Measurements from ENCODE around the gene ATG4B. TPM values are rescaled to one million over a fixed set of nuclear protein-coding genes. Genes with fewer than 3 reads are reported as not detected.

Gene ATG4B
- total RNA-seq, 2 experiments from 2014 or later, result 86.5 to 89.4 TPM

GRCh38 chr2:241615522-241616052, 21.9 kb upstream of the ATG4B start:
- POLR2A ChIA-PET, result no interaction called here
- ATAC-seq (ENCODE audit: poor library complexity) (no peak), DNase-seq (no peak)
- CTCF ChIA-PET, result no interaction called here
- Mint-ChIP-seq H3K4me1 (ENCODE audit: low read depth) (peaks cover 40% of the 10 kb centered on the region), H3K4me3 (peak overlapping the region; percentile 63), H3K9me3 (no peaks in the 10 kb centered on the region), H3K27me3 (no peaks in the 10 kb centered on the region), H3K36me3 (ENCODE audit: low read depth) (peaks cover 10% of the 10 kb centered on the region), H3K27ac (peak overlapping the region; percentile 75)
- H3K36me3 ChIP-seq (ENCODE audit: insufficient read depth, low read length), result no peaks in the 10 kb centered on the region
- intact Hi-C loops (cut with DNase I, micrococcal nuclease), result loop anchor here (5.0 to 10.0 kb wide), 5 partner anchors 111 to 1051 kb away; partner anchors contain the start of genes D2HGDH (in 1 of the 2), DUSP28 (in 1 of the 2), RNPEPL1 (in 1 of the 2) and STK25 (in 1 of the 2)
- H3K27ac ChIP-seq (ENCODE audit: low read depth in 1 of 2, low read length in 2 of 2), result no peak overlapping the region
- peaks cover 32% of the 10 kb centered on the region for H3K4me1 ChIP-seq (ENCODE audit: insufficient read depth, low read length)
- no peak for TF ChIP-seq CTCF (IDR thresholded peaks at IDR 0.05)
- H3K9me3 ChIP-seq (ENCODE audit: control insufficient read depth in 1 of 2, insufficient read depth in 1 of 2, low read length in 2 of 2), result no peaks in the 10 kb centered on the region
- H3K4me3 ChIP-seq (ENCODE audit: low read length), result no peak overlapping the region
- no peaks in the 10 kb centered on the region for H3K27me3 ChIP-seq (ENCODE audit: control insufficient read depth in 1 of 2, insufficient read depth in 2 of 2, low read length in 2 of 2)

GRCh38 chr2:241616168-241617125, 21.0 kb upstream of the ATG4B start:
- no peak for TF ChIP-seq CTCF (IDR thresholded peaks at IDR 0.05)
- no peaks in the 10 kb centered on the region for H3K27me3 ChIP-seq (ENCODE audit: control insufficient read depth in 1 of 2, insufficient read depth in 2 of 2, low read length in 2 of 2)
- intact Hi-C loops (cut with DNase I, micrococcal nuclease), result loop anchor here (5.0 to 10.0 kb wide), 5 partner anchors 112 to 1052 kb away; partner anchors contain the start of genes D2HGDH (in 1 of the 2), DUSP28 (in 1 of the 2), RNPEPL1 (in 1 of the 2) and STK25 (in 1 of the 2)
- H3K36me3 Mint-ChIP-seq (ENCODE audit: low read depth), result peaks cover 13% of the 10 kb centered on the region
- DNase-seq (no peak), ATAC-seq (ENCODE audit: poor library complexity) (no peak)
- H3K27ac Mint-ChIP-seq, result peak overlapping the region; percentile 75
- H3K9me3 Mint-ChIP-seq, result no peaks in the 10 kb centered on the region
- peak overlapping the region; percentile 61 for H3K4me3 ChIP-seq (ENCODE audit: low read length)
- H3K4me3 Mint-ChIP-seq, result peak overlapping the region; percentile 63
- peaks cover 26% of the 10 kb centered on the region for H3K4me1 ChIP-seq (ENCODE audit: insufficient read depth, low read length)
- ChIA-PET CTCF (no interaction called here), POLR2A (no interaction called here)
- no peak overlapping the region for H3K27ac ChIP-seq (ENCODE audit: low read depth in 1 of 2, low read length in 2 of 2)
- H3K27me3 Mint-ChIP-seq, result no peaks in the 10 kb centered on the region
- H3K9me3 ChIP-seq (ENCODE audit: control insufficient read depth in 1 of 2, insufficient read depth in 1 of 2, low read length in 2 of 2), result no peaks in the 10 kb centered on the region
- H3K36me3 ChIP-seq (ENCODE audit: insufficient read depth, low read length), result no peaks in the 10 kb centered on the region
- peaks cover 37% of the 10 kb centered on the region for H3K4me1 Mint-ChIP-seq (ENCODE audit: low read depth)

DNA sequence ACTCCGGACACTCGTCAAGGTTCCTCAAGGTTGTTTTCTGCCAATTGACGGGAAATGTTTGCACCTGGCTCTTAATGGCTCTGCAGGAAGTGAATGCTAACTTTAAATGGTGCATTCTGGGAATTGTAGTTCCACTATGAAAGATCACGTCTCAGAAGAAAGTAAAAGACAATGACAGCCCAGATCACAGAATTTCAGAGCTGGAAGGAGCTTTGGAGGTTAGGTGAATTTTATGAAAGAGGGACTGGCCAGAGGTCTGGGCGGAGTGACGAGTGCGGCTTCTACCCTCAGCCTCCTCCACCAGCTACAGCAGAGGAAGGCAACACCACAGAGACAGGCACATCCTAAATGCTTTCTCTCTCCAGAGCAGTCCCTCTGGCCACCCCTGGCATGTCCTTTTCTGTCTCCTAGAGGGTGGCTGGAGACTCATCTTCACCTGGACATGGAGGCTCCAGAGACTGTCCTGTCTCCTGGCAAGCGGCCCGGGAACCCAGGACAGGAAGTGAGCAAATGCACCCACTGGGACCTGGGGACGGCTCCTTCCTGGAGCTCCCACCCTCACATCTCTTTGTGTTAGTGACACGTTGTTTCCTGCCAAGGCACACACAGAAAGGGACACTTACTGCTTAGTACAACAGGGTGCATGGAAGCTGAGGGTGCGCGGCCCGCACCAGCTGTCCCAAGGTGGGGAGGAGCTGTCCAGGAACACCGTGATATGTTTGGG, 19.9 kb upstream of the ATG4B start:
- H3K4me3 ChIP-seq (ENCODE audit: low read length), result peak overlapping the region; percentile 61
- POLR2A ChIA-PET, result interaction anchor here (0.6 to 1.9 kb wide), 8 partner anchors 7 to 1052 kb away, joined by 3 to 28 read pairs (median 5); partner anchors contain the start of genes ATG4B, D2HGDH, DTYMK and ING5
- H3K27me3 Mint-ChIP-seq, result no peaks in the 10 kb centered on the region
- no peak for TF ChIP-seq CTCF (IDR thresholded peaks at IDR 0.05)
- intact Hi-C loops (cut with DNase I, micrococcal nuclease), result loop anchor here (2.0 to 10.0 kb wide), 6 partner anchors 19 to 1053 kb away; partner anchors contain the start of genes ATG4B (in 1 of the 2), D2HGDH (in 1 of the 2), DUSP28 (in 1 of the 2) and RNPEPL1 (in 1 of the 2)
- H3K9me3 ChIP-seq (ENCODE audit: control insufficient read depth in 1 of 2, insufficient read depth in 1 of 2, low read length in 2 of 2), result no peaks in the 10 kb centered on the region
- peaks cover 26% of the 10 kb centered on the region for H3K4me1 ChIP-seq (ENCODE audit: insufficient read depth, low read length)
- CTCF ChIA-PET, result no interaction called here
- H3K36me3 Mint-ChIP-seq (ENCODE audit: low read depth), result peaks cover 8% of the 10 kb centered on the region
- no peaks in the 10 kb centered on the region for H3K27me3 ChIP-seq (ENCODE audit: control insufficient read depth in 1 of 2, insufficient read depth in 2 of 2, low read length in 2 of 2)
- H3K27ac Mint-ChIP-seq, result peak overlapping the region; percentile 77
- no peaks in the 10 kb centered on the region for H3K36me3 ChIP-seq (ENCODE audit: insufficient read depth, low read length)
- H3K27ac ChIP-seq (ENCODE audit: low read depth in 1 of 2, low read length in 2 of 2), result peak overlapping the region; percentile 58 to 75
- DNase-seq, result peak in 8 of 14 experiments; percentile 17 to 81 (median 44)
- peak; percentile 84 for ATAC-seq (ENCODE audit: poor library complexity)
- no peaks in the 10 kb centered on the region for H3K9me3 Mint-ChIP-seq
- peak overlapping the region; percentile 88 for H3K4me3 Mint-ChIP-seq
- H3K4me1 Mint-ChIP-seq (ENCODE audit: low read depth), result peaks cover 30% of the 10 kb centered on the region

Measured in CD4-positive, alpha-beta T cell (primary cell).